Peyer's patch (tissue), 4 donors: ENCODE results near the gene DMBT1. TPM values are rescaled to one million over a fixed set of nuclear protein-coding genes. Genes with fewer than 3 reads are reported as not detected.
A peak's percentile ranks its signal among the peaks of the same experiment; 100 is the strongest.

Experiments used
- DNase-seq, 3 donors: peaks; one replicate each; pipeline ENCODE4 v3.0.0-alpha.2; 2017 to 2019
- H3K27ac ChIP-seq, 4 donors: fragments of 200-600 bp; sonication (generic); one replicate each; pipeline ENCODE4 v1.5.1; 2016 to 2019
- H3K27me3 ChIP-seq, 2 donors: fragments of 200-600 bp; sonication (generic); one replicate each; pipeline ENCODE4 v1.5.1; 2019
- H3K36me3 ChIP-seq, 3 donors: fragments of 200-600 bp; sonication (generic); one replicate each; pipeline ENCODE4 v1.5.1; 2016 to 2019
- H3K4me1 ChIP-seq, 4 donors: fragments of 200-600 bp; sonication (generic); one replicate each; pipeline ENCODE4 v1.5.1; 2016 to 2019
- H3K4me3 ChIP-seq, 4 donors: fragments of 200-600 bp; sonication (generic); 1 replicate in 3 of 4; 2 replicates in 1 of 4; pipeline ENCODE4 v1.5.1; 2016 to 2019; ENCODE audit warnings: mild to moderate bottlenecking in 1 of 4
- H3K9me3 ChIP-seq, 4 donors: fragments of 200-600 bp; sonication (generic); one replicate each; pipeline ENCODE4 v1.5.1; 2016 to 2019; ENCODE audit warnings: mild to moderate bottlenecking in 1 of 4
- POLR2A ChIP-seq, 2 donors: fragments of 450-650 bp; IDR thresholded peaks; one replicate each; pipeline ENCODE4 v1.5.1; 2017; ENCODE audit warnings: antibody characterized with exemption in 2 of 2, mild to moderate bottlenecking in 2 of 2, moderate library complexity in 2 of 2
- total RNA-seq, 4 donors: library from RNA; depleted of rRNA; stranded (reverse); fragments of >200 nt; gene quantifications; one replicate each; pipeline ENCODE4 v1.1.0, GENCODE V29; 2016
- TF ChIP-seq, protein P1 (sequence below), 6 experiments: fragments of 450-650 bp in 4 of 6; fragments of 200-600 bp in 2 of 6; sonication (generic) in 1 of 6; IDR thresholded peaks; one replicate each; pipeline ENCODE4 v1.5.1; 2017 to 2019; ENCODE audit warnings: antibody characterized with exemption in 6 of 6, mild to moderate bottlenecking in 3 of 6, moderate library complexity in 1 of 6

The DMBT1 gene
- total RNA-seq, 4 donors from 2014 or later = 124 to 653 (median 224) TPM

DNA sequence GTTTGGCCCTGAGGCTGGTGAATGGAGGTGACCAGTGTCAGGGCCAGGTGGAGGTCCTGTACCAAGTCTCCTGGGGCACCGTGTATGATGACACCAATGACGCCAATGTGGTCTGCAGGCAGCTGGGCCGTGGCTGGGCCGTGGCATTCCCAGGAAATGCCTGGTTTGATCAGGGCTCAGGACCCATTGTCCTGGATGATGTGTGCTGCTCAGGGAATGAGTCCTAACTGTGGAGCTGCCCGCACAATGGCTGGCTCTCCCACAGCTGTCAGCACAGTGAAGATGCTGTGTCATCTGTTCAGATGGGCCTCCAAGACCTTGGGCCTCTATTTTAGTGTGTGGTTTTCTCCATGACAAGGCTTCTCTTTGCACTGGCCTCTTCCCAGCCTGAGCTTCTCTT lies 64.0 kb downstream of the DMBT1 start:
- DNase-seq = no peak

DNA sequence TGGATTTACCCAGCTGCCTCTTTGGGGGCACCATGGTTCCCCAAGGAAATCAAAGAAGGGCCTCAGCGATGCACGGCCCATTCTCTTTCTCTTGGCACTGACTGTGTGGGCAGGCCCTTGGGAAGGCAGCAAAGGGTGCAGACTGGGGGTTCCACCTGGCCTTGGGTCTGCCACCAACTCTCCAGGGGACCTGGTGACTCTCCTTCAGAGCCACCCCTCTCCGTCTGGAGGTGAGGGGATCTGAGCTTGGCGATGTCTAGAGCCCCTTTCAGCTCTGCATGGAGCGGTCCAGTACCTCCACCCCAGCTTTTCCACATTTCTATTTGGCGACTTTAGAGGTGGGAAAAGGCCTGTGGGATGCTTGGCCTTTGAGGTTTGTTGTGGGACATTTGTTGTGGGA lies 70.0 kb downstream of the DMBT1 start:
- H3K4me3 ChIP-seq = no peak overlapping the region

More for the DNA sequence above, 64.0 kb downstream of the DMBT1 start:
- Histone ChIP-seq H3K4me3 (no peak overlapping the region), H3K27me3 (no peaks in the 10 kb centered on the region), H3K4me1 (no peaks in the 10 kb centered on the region), H3K27ac (no peak overlapping the region), H3K36me3 (peaks cover 0 to 15% (median 0%) of the 10 kb centered on the region in 3 donors), H3K9me3 (no peaks in the 10 kb centered on the region)
- no peak for TF ChIP-seq POLR2A (IDR thresholded peaks at IDR 0.05)
- TF ChIP-seq, protein P1, sequence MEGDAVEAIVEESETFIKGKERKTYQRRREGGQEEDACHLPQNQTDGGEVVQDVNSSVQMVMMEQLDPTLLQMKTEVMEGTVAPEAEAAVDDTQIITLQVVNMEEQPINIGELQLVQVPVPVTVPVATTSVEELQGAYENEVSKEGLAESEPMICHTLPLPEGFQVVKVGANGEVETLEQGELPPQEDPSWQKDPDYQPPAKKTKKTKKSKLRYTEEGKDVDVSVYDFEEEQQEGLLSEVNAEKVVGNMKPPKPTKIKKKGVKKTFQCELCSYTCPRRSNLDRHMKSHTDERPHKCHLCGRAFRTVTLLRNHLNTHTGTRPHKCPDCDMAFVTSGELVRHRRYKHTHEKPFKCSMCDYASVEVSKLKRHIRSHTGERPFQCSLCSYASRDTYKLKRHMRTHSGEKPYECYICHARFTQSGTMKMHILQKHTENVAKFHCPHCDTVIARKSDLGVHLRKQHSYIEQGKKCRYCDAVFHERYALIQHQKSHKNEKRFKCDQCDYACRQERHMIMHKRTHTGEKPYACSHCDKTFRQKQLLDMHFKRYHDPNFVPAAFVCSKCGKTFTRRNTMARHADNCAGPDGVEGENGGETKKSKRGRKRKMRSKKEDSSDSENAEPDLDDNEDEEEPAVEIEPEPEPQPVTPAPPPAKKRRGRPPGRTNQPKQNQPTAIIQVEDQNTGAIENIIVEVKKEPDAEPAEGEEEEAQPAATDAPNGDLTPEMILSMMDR (IDR thresholded peaks at IDR 0.05) = no peak

DNA sequence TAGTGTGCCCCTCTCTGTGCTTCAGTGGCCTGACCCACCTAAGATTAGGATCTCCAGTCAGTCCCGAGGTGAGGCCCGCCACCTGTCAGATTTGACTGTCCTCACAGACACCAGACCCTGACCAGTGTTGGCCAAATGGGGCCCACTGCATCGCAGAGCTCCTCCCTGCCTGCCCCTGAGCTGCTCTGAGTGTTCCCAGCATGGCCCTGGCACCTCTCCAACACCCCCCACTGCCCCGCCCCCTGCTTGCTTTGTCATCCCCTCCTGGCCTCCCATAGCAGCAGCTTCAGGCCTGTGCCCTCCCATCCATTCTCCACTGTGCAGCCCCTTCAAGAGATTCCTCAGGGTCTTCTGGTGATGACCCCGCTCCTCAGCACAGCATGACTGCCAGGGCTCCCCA lies 71.5 kb downstream of the DMBT1 start:
- DNase-seq = peak in 1 of 3 donors; percentile 39
- Histone ChIP-seq H3K36me3 (peaks cover 0 to 4% (median 0%) of the 10 kb centered on the region in 3 donors), H3K4me1 (no peaks in the 10 kb centered on the region), H3K4me3 (no peak overlapping the region), H3K27me3 (no peaks in the 10 kb centered on the region), H3K27ac (no peak overlapping the region), H3K9me3 (no peaks in the 10 kb centered on the region)
- TF ChIP-seq, protein P1 (IDR thresholded peaks at IDR 0.05) = no peak
- no peak for TF ChIP-seq POLR2A (IDR thresholded peaks at IDR 0.05)

More for the DNA sequence above, 70.0 kb downstream of the DMBT1 start:
- no peaks in the 10 kb centered on the region for H3K9me3 ChIP-seq
- H3K27me3 ChIP-seq = no peaks in the 10 kb centered on the region
- H3K36me3 ChIP-seq = peaks cover 0 to 4% (median 0%) of the 10 kb centered on the region in 3 donors
- H3K27ac ChIP-seq = no peak overlapping the region
- peak in 1 of 3 donors; percentile 22 for DNase-seq
- TF ChIP-seq POLR2A (IDR thresholded peaks at IDR 0.05) = no peak
- TF ChIP-seq, protein P1 (IDR thresholded peaks at IDR 0.05) = no peak
- no peaks in the 10 kb centered on the region for H3K4me1 ChIP-seq

DNA sequence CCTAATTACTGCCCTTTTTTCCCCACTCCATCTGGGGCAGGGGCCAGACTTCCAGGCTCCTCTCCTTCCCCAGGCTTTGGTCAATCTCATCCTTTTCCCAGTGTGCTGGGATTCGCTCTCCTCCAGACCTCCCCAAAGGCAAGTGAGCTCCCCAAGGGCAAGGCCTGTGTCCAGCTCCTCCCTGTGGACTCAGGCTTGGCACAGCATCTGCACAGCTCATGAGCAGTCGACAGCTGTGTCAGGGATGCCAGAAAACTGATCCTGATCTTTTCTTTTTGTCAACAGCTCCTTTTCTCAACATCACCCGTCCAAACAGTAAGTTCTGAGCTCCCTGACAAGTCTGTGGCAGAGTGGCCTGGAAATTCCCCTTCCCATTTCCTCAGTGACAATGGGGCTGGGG lies 72.0 kb downstream of the DMBT1 start:
- Histone ChIP-seq H3K4me3 (no peak overlapping the region), H3K9me3 (no peaks in the 10 kb centered on the region), H3K36me3 (peaks cover 0 to 4% (median 0%) of the 10 kb centered on the region in 3 donors), H3K27me3 (no peaks in the 10 kb centered on the region), H3K4me1 (no peaks in the 10 kb centered on the region), H3K27ac (no peak overlapping the region)
- peak in 1 of 3 donors; percentile 15 for DNase-seq
- no peak for TF ChIP-seq POLR2A (IDR thresholded peaks at IDR 0.05)
- TF ChIP-seq, protein P1 (IDR thresholded peaks at IDR 0.05) = no peak

DNA sequence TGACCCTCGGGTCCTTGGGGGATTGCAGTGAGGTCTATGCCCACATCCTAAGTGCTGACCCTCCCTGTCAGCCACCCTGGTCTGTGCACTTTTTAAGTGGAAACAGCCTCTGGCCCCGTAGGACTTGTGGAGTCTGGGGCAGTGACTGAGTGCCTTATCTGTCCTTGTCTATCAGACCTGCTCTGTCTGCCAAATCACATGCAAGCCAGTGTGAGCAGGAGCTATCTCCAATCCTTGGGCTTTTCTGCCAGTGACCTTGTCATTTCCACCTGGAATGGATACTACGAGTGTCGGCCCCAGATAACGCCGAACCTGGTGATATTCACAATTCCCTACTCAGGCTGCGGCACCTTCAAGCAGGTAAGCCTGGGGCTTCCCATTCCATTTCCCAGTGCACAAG lies 76.4 kb downstream of the DMBT1 start:
- Histone ChIP-seq H3K27ac (no peak overlapping the region), H3K4me1 (no peaks in the 10 kb centered on the region), H3K9me3 (no peaks in the 10 kb centered on the region), H3K27me3 (no peaks in the 10 kb centered on the region), H3K4me3 (no peak overlapping the region), H3K36me3 (peaks cover 0 to 11% (median 0%) of the 10 kb centered on the region in 3 donors)
- no peak for TF ChIP-seq POLR2A (IDR thresholded peaks at IDR 0.05)
- TF ChIP-seq, protein P1 (IDR thresholded peaks at IDR 0.05) = no peak
- peak in 2 of 3 donors; percentile 10 to 12 for DNase-seq

DNA sequence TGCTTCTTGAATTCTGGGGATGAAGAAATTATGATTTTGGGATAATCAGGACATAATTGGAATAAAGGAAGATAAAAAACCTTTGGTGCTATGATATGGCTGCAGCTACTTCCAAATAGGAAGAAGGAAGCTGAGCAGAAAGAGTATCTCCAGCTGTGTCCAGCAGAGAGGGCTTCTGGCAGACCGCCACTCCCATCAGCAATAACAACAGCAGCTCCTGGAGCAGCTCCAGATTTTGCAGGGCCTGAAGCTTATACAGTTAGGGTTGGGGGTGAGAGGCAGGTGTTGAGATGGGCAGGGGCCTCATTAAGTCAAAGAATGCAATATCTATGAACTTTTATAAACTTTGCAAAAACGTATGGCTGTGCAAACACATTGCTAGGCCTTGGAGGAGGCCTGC lies 76.8 kb downstream of the DMBT1 start:
- Histone ChIP-seq H3K36me3 (peaks cover 0 to 7% (median 0%) of the 10 kb centered on the region in 3 donors), H3K27me3 (no peaks in the 10 kb centered on the region), H3K9me3 (no peaks in the 10 kb centered on the region), H3K4me1 (no peaks in the 10 kb centered on the region), H3K27ac (no peak overlapping the region), H3K4me3 (no peak overlapping the region)
- TF ChIP-seq POLR2A (IDR thresholded peaks at IDR 0.05) = no peak
- TF ChIP-seq, protein P1 (IDR thresholded peaks at IDR 0.05) = no peak
- peak in 2 of 3 donors; percentile 23 to 29 for DNase-seq
